Glutamatergic neuron (in vitro differentiated cells): ENCODE measurements around the gene SHD. TPM values are rescaled to one million over a fixed set of nuclear protein-coding genes. Genes with fewer than 3 reads are reported as not detected.
A peak's percentile ranks its signal among the peaks of the same experiment; 100 is the strongest.

ENCODE experiments used
- DNase-seq: peaks from one replicate; pipeline ENCODE4 v3.0.0; 2022
- H3K27ac Mint-ChIP-seq: one replicate; pipeline ENCODE4 v1.8.0; 2020; ENCODE audit warnings: mild to moderate bottlenecking, mixed read lengths, inconsistent platforms; ENCODE audit not compliant: unreplicated experiment
- H3K27me3 Mint-ChIP-seq: one replicate; pipeline ENCODE4 v1.8.0; 2020; ENCODE audit warnings: mild to moderate bottlenecking, moderate library complexity, mixed read lengths, inconsistent platforms; ENCODE audit not compliant: unreplicated experiment
- H3K36me3 Mint-ChIP-seq: one replicate; pipeline ENCODE4 v1.8.0; 2020; ENCODE audit warnings: mild to moderate bottlenecking, mixed read lengths, inconsistent platforms; ENCODE audit not compliant: unreplicated experiment
- H3K4me1 Mint-ChIP-seq: one replicate; pipeline ENCODE4 v1.8.0; 2020; ENCODE audit warnings: mild to moderate bottlenecking, low read depth, mixed read lengths, inconsistent platforms; ENCODE audit not compliant: unreplicated experiment
- H3K4me3 Mint-ChIP-seq: one replicate; pipeline ENCODE4 v1.8.0; 2020; ENCODE audit warnings: mild to moderate bottlenecking, mixed read lengths, inconsistent platforms; ENCODE audit not compliant: unreplicated experiment
- H3K9me3 Mint-ChIP-seq: one replicate; pipeline ENCODE4 v1.8.0; 2020; ENCODE audit warnings: mild to moderate bottlenecking, moderate library complexity, mixed read lengths, inconsistent platforms; ENCODE audit not compliant: unreplicated experiment
- total RNA-seq: library from RNA; stranded (reverse); fragmentation: NEBNext Ultra II Directional; extraction: Animal tissue kit (Norgen Biotek cat#: 25700); gene quantifications from one replicate; pipeline ENCODE4 v1.2.1, GENCODE V29; 2021; ENCODE audit not compliant: unreplicated experiment
- TF ChIP-seq, protein P1 (sequence below): fragments of 200-600 bp; sonication (generic); IDR thresholded peaks from one replicate; pipeline ENCODE4 v1.5.0; 2021; ENCODE audit not compliant: partially characterized antibody, unreplicated experiment

Gene SHD
- total RNA-seq, 1 donor from 2014 or later = 254 TPM

DNA sequence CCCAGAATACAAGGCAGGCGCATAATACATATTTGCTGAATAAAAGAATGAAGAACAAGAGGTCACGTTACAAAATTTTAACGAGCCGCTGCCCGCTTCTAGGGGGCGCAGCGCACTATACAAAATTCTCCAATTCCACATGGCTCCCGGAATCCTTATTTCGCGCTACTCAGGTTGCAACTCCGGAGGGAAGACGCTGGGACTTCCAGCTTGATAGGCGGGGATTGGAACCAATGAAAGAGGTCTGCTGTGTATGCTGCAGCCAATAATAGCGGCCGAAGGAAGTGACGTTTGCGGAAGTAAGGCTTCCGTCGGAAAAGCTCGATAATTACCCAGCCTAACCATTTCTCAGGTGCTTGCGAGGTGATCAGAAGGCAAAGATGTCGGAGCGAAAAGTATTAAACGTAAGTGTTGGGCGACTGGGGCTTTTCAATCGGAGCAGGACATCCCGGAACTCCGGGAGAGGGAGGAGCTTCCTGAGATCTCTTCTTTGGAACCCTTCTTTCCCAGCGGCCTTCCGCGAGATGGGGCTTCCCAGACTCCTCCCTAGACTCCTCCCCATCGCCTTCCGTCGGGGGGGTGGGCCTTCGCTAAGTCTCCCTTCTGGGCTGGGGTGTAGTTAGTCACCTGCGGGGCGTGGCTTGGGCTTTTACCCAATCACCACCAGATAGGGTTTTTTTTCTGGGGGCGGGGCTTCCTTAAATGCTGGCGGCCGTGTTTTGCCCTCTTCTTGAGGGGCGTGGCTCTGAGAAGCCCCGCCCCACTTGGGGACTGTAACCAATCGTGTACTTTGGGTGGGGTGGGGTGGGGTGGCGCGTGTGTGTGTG, 32.1 kb upstream of the SHD start, which contains the start of gene YJU2:
Gene YJU2, plus strand, starts transcription at position 314 of the 827 bp plus-strand sequence. Its CDS starts 67 bp downstream, at position 381.
- TF ChIP-seq, protein P1, sequence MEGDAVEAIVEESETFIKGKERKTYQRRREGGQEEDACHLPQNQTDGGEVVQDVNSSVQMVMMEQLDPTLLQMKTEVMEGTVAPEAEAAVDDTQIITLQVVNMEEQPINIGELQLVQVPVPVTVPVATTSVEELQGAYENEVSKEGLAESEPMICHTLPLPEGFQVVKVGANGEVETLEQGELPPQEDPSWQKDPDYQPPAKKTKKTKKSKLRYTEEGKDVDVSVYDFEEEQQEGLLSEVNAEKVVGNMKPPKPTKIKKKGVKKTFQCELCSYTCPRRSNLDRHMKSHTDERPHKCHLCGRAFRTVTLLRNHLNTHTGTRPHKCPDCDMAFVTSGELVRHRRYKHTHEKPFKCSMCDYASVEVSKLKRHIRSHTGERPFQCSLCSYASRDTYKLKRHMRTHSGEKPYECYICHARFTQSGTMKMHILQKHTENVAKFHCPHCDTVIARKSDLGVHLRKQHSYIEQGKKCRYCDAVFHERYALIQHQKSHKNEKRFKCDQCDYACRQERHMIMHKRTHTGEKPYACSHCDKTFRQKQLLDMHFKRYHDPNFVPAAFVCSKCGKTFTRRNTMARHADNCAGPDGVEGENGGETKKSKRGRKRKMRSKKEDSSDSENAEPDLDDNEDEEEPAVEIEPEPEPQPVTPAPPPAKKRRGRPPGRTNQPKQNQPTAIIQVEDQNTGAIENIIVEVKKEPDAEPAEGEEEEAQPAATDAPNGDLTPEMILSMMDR = no peak
- Mint-ChIP-seq H3K9me3 (peaks cover 14% of the 10 kb centered on the region), H3K27me3 (peaks cover 9% of the 10 kb centered on the region), H3K27ac (peak within 1 kb of the TSS; percentile 98), H3K4me3 (peak within 1 kb of the TSS; percentile 97), H3K4me1 (peaks cover 3% of the 10 kb centered on the region), H3K36me3 (no peaks in the 10 kb centered on the region)
- peak; percentile 98 for DNase-seq

DNA sequence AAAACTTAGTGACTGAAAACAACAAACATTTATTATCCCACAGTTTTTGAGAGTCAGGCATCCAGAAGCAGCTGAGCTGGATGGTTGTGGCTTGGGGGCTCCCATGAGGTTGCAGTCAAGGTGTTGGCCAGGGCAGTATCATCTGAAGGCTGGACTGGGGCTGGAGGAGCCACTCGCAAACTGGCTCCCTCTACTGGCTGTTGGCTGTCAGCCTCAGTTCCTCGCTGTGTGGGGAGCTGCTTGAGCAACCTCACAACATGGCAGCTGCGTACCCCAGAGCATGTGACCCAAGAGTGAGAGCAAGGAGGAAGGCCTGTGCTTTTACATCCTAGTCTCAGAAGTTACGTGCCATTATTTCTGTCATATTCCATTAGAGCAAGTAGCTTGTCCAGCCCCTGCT, 22.5 kb upstream of the SHD start:
- TF ChIP-seq, protein P1 = no peak
- peaks cover 4% of the 10 kb centered on the region for H3K9me3 Mint-ChIP-seq
- no peak for DNase-seq
- H3K4me3 Mint-ChIP-seq = no peak overlapping the region
- H3K36me3 Mint-ChIP-seq = peaks cover 12% of the 10 kb centered on the region
- no peaks in the 10 kb centered on the region for H3K4me1 Mint-ChIP-seq
- no peak overlapping the region for H3K27ac Mint-ChIP-seq
- no peaks in the 10 kb centered on the region for H3K27me3 Mint-ChIP-seq

DNA sequence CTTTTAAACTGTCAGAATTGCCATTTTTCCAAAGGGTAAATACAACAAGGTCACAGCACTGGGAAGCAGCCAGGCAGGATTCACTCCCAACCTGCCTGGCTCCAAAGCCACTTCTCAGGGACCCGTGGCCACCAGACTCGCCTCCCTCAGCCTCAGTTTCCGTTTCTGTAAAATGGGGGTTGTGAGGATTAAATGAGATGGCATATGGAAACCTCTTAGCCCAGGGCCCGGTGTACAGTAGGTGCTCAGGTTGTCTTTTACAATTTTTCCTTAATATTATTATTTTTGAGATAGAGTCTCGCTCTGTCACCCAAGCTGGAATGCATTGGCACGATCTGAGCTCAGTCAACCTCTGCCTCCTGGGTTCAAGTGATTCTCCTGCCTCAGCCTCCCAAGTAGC, 22.0 kb upstream of the SHD start:
- Mint-ChIP-seq H3K4me3 (no peak overlapping the region), H3K4me1 (no peaks in the 10 kb centered on the region), H3K27ac (no peak overlapping the region), H3K36me3 (peaks cover 12% of the 10 kb centered on the region), H3K9me3 (peaks cover 4% of the 10 kb centered on the region), H3K27me3 (no peaks in the 10 kb centered on the region)
- DNase-seq = no peak
- TF ChIP-seq, protein P1 = no peak

DNA sequence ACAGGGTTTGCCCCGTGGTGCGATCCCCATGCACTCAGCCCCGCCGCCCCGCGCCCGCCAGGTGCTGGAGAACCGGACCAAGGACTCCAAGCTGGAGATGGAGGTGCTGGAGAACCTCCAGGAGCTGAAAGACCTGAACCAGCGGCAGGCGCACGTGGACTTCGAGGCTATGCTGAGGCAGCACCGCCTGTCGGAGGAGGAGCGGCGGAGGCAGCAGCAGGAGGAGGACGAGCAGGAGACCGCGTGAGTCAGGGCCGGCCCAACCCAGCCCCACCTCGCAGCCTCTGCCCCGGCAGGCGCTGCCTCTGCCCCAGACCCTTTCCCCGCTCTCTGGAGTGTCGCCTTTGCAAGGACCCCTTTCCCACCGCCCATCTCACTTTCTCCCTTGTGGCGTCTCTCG, 20.9 kb upstream of the SHD start:
- H3K9me3 Mint-ChIP-seq = peaks cover 4% of the 10 kb centered on the region
- H3K4me3 Mint-ChIP-seq = no peak overlapping the region

More for the DNA sequence above, 20.9 kb upstream of the SHD start:
- TF ChIP-seq, protein P1 = no peak
- peaks cover 12% of the 10 kb centered on the region for H3K36me3 Mint-ChIP-seq
- H3K27ac Mint-ChIP-seq = no peak overlapping the region
- H3K27me3 Mint-ChIP-seq = no peaks in the 10 kb centered on the region
- no peak for DNase-seq
- H3K4me1 Mint-ChIP-seq = no peaks in the 10 kb centered on the region
